Fibroblast of villous mesenchyme (primary cell): Measurements from ENCODE around the gene UVSSA. TPM values are rescaled to one million over a fixed set of nuclear protein-coding genes. Genes with fewer than 3 reads are reported as not detected.

ENCODE experiments used
- DNase-seq: peaks from one replicate; pipeline ENCODE4 v3.0.0-alpha.2; 2010; ENCODE audit warnings: low read depth
- H3K4me3 ChIP-seq: 2 replicates; pipeline ENCODE4 v1.5.1; 2011; ENCODE audit warnings: low read depth, mild to moderate bottlenecking, low read length
- total RNA-seq: library from RNA; depleted of rRNA; stranded (reverse); fragments of >200 nt; gene quantifications from 2 replicates; pipeline ENCODE4 v1.2.3, GENCODE V29; 2012
- TF ChIP-seq, protein P1 (sequence below): IDR thresholded peaks from 2 replicates; pipeline ENCODE4 v1.5.1; 2012; ENCODE audit warnings: low read depth, mild to moderate bottlenecking, low read length; ENCODE audit not compliant: insufficient read depth

The UVSSA gene
- total RNA-seq, 1 donor: 10.8 TPM

GRCh38 chr4:1375051-1375721 is 28.2 kb downstream of the UVSSA start:
- TF ChIP-seq, protein P1, sequence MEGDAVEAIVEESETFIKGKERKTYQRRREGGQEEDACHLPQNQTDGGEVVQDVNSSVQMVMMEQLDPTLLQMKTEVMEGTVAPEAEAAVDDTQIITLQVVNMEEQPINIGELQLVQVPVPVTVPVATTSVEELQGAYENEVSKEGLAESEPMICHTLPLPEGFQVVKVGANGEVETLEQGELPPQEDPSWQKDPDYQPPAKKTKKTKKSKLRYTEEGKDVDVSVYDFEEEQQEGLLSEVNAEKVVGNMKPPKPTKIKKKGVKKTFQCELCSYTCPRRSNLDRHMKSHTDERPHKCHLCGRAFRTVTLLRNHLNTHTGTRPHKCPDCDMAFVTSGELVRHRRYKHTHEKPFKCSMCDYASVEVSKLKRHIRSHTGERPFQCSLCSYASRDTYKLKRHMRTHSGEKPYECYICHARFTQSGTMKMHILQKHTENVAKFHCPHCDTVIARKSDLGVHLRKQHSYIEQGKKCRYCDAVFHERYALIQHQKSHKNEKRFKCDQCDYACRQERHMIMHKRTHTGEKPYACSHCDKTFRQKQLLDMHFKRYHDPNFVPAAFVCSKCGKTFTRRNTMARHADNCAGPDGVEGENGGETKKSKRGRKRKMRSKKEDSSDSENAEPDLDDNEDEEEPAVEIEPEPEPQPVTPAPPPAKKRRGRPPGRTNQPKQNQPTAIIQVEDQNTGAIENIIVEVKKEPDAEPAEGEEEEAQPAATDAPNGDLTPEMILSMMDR: no peak
- H3K4me3 ChIP-seq: no peak overlapping the region
- DNase-seq: no peak

- TF ChIP-seq, protein P1: no peak
- no peak overlapping the region for H3K4me3 ChIP-seq
- no peak for DNase-seq
These were observed 28.8 kb downstream of the UVSSA start for GRCh38 chr4:1375761-1376322.

DNA sequence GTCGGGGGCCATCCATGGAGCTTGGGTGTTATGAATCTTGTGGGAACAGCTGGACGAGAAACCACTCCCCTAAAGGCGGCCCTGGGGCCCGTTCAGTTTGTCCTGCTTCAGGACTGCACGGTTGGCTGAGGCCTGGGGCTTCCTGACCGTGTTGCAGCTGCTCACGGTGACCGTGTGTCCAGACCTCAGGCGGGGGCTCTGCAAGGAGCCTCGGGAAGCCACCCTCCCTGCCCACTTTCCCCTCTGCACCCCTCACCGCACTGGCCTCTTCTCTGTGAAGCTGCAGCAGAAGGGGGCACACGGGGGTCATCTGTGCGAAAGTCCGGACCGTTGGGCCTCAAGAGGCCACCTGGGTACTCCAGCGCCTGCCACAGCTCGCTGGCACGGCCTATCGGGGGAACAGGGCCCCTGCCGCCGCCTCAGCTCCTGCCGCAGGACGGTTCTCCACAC is 29.4 kb downstream of the UVSSA start:
- no peak overlapping the region for H3K4me3 ChIP-seq
- DNase-seq: no peak
- TF ChIP-seq, protein P1: no peak

- DNase-seq: no peak
- TF ChIP-seq, protein P1: no peak
- no peak overlapping the region for H3K4me3 ChIP-seq
These were observed 30.0 kb downstream of the UVSSA start for GRCh38 chr4:1376841-1377605.

- DNase-seq: no peak
- TF ChIP-seq, protein P1: no peak
- no peak overlapping the region for H3K4me3 ChIP-seq
These were observed 30.7 kb downstream of the UVSSA start for GRCh38 chr4:1377606-1378261.

GRCh38 chr4:1378559-1379231 is 31.7 kb downstream of the UVSSA start:
- TF ChIP-seq, protein P1: no peak

More at GRCh38 chr4:1378559-1379231, 31.7 kb downstream of the UVSSA start:
- DNase-seq: no peak
- H3K4me3 ChIP-seq: no peak overlapping the region
